OCI-LY3 (cell line): Measurements from ENCODE around the gene PEA15.

ENCODE experiments used
- EZH2phosphoT487 ChIP-seq: fragments of 200-600 bp; shearing (Covaris generic); IDR thresholded peaks from 2 replicates; pipeline ENCODE4 v1.6.1; 2018; ENCODE audit warnings: antibody characterized with exemption, mixed run types, low read depth
- TF ChIP-seq, protein P1 (sequence below): fragments of 200-600, 300-600 bp; sonication (generic); IDR thresholded peaks from 2 replicates; pipeline ENCODE4 v1.5.1; 2014; ENCODE audit warnings: antibody characterized with exemption, low read length, low read depth

DNA sequence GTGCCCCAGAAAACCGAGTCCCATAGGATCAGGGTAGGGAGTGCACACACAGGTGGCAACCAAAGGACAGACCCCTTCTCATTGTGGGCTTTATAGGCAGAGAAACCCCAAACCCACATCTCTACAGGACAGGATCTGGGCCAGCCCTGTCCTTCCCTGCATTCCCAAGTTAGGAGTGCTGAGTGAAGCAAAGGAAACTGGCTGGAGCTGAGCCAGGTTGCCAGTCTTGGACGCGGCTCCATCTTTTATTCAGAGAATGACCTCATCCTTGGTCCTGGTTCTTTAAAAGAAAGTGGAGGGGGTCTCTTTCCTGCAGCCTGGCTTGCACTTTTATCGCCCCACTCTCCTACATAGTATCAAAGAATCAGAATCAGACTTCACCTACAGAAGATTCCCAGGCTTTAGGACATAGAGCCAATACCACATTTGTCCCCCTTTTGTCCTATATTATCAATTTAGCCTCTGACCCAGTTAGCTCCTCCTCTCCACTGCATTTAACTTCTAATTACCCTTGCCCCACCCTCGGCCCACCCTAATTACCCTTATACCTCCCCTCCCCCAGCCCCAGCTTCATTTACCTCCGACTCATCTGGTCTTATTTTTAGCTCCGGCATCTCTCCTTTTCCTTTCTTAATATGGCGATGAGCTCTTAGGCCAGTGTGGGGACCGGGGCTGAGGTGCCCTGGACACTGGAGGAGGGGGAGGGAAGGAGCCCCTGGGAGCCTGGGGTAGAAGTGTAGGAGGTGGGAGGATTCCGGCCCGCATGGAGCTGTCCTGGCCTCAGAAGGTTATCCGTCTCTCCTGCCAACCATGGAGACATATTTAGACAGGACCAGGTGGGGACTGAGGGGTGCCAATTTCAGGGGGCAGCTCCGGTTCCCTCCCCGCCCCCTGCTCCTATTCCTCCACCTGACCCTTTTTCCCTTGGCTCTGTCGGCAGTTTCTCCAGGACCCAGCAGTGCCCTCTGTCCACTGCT lies 15.2 kb upstream of the PEA15 start, which contains the start of gene CASQ1:
- TF ChIP-seq, protein P1, sequence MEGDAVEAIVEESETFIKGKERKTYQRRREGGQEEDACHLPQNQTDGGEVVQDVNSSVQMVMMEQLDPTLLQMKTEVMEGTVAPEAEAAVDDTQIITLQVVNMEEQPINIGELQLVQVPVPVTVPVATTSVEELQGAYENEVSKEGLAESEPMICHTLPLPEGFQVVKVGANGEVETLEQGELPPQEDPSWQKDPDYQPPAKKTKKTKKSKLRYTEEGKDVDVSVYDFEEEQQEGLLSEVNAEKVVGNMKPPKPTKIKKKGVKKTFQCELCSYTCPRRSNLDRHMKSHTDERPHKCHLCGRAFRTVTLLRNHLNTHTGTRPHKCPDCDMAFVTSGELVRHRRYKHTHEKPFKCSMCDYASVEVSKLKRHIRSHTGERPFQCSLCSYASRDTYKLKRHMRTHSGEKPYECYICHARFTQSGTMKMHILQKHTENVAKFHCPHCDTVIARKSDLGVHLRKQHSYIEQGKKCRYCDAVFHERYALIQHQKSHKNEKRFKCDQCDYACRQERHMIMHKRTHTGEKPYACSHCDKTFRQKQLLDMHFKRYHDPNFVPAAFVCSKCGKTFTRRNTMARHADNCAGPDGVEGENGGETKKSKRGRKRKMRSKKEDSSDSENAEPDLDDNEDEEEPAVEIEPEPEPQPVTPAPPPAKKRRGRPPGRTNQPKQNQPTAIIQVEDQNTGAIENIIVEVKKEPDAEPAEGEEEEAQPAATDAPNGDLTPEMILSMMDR, result no peak
- no peak for TF ChIP-seq EZH2phosphoT487
